Type B pancreatic cell (in vitro differentiated cells): ENCODE data around the gene TLK1. TPM values are rescaled to one million over a fixed set of nuclear protein-coding genes. Genes with fewer than 3 reads are reported as not detected.

Experiments
- DNase-seq: peaks from one replicate; pipeline ENCODE4 v3.0.0; 2021; ENCODE audit warnings: mixed read lengths; ENCODE audit not compliant: unreplicated experiment; ENCODE audit errors: extremely low spot score
- H3K27ac Mint-ChIP-seq: 2 replicates; pipeline ENCODE4 v1.8.0; 2021; ENCODE audit warnings: mild to moderate bottlenecking, mixed read lengths
- H3K27me3 Mint-ChIP-seq: 2 replicates; pipeline ENCODE4 v1.8.0; 2021; ENCODE audit warnings: mixed read lengths
- H3K36me3 Mint-ChIP-seq: 2 replicates; pipeline ENCODE4 v1.8.0; 2021; ENCODE audit warnings: mixed read lengths
- H3K4me1 Mint-ChIP-seq: one replicate; pipeline ENCODE4 v1.8.0; 2021; ENCODE audit warnings: mixed read lengths; ENCODE audit not compliant: unreplicated experiment
- H3K4me3 Mint-ChIP-seq: 2 replicates; pipeline ENCODE4 v1.8.0; 2021; ENCODE audit warnings: mild to moderate bottlenecking, mixed read lengths
- H3K9me3 Mint-ChIP-seq: 2 replicates; pipeline ENCODE4 v1.8.0; 2021; ENCODE audit warnings: mixed read lengths
- CTCF ChIP-seq: fragments of 200-600 bp; sonication (generic); conservative IDR thresholded peaks from 2 replicates; pipeline ENCODE4 v1.5.0; 2021; ENCODE audit warnings: antibody characterized with exemption, mild to moderate bottlenecking
- total RNA-seq: library from RNA; stranded (reverse); gene quantifications from 2 replicates; pipeline ENCODE4 v1.2.1, GENCODE V29; 2021; ENCODE audit warnings: low replicate concordance

Gene TLK1
- total RNA-seq, 1 donor from 2014 or later: 54.2 TPM

GRCh38 chr2:171154348-171154747 is 6.3 kb downstream of the TLK1 start:
- H3K9me3 Mint-ChIP-seq: no peaks in the 10 kb centered on the region
- H3K27me3 Mint-ChIP-seq: no peaks in the 10 kb centered on the region
- peaks cover 3% of the 10 kb centered on the region for H3K36me3 Mint-ChIP-seq
- peaks cover 32% of the 10 kb centered on the region for H3K4me1 Mint-ChIP-seq
- TF ChIP-seq CTCF: no peak
- peak overlapping the region; percentile 3 for H3K27ac Mint-ChIP-seq
- no peak for DNase-seq
- no peak overlapping the region for H3K4me3 Mint-ChIP-seq

DNA sequence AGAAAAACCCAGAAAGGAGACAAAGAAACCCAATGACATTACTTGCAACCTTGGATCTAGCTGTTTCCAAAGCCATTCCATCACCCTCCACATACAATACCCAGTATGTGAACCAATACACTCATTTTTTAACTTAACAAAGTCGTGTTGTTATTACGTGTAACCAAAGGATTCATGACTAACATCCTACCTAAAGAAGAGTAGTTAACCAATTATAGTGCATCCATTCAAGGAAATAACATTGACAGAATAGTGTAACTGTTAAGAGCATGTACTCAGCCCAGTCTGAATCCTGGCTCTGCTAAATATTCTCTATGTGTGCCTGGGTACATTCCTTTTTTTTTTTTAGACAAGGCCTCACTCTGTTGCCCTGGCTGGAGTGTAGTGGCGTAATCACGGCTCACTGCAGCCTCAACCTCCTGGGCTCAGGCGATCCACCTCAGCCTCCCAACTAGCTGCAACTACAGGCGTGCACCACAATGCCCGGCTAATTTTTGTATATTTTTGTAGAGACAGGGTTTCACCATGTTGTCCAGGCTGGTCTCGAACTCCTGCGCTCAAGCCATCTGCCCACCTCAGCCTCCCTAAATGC is 9.9 kb downstream of the TLK1 start:
- Mint-ChIP-seq H3K36me3 (peaks cover 10% of the 10 kb centered on the region), H3K9me3 (no peaks in the 10 kb centered on the region), H3K27me3 (no peaks in the 10 kb centered on the region), H3K4me1 (peaks cover 34% of the 10 kb centered on the region), H3K27ac (no peak overlapping the region), H3K4me3 (no peak overlapping the region)
- no peak for DNase-seq
- TF ChIP-seq CTCF: no peak

DNA sequence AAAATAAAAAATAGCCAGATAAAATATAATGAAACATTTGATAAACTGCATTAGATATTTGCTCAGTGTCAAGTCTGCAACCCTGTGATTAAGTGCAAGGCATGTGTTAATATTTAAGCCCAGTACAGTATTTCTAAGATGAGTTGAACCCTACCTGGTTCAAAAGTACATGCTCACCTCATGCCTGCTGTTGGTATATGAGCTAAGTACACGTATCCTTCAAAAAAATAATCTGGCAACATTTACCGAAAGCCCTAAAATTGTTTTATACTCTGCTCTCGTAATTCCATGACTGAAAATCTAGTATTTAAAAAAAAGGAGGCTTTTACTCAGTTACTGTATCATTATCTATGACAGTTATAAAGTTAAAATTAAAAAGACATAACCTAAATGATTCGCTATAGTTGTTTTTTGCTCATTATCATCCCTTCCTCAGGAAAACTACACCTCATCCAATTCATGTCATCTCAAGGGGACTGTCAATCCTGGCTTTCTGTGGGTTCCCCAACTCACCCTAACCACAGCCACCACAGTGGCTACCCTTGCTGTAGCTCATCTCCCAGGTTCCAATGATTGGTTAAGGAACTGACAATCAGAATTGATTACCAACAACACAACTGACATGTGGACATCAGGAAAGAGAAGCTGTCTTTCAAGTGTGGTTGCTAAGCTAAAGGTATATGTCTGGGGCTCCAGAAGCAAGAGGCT is 10.6 kb downstream of the TLK1 start:
- no peak for DNase-seq
- H3K27ac Mint-ChIP-seq: no peak overlapping the region
- no peaks in the 10 kb centered on the region for H3K27me3 Mint-ChIP-seq

DNA sequence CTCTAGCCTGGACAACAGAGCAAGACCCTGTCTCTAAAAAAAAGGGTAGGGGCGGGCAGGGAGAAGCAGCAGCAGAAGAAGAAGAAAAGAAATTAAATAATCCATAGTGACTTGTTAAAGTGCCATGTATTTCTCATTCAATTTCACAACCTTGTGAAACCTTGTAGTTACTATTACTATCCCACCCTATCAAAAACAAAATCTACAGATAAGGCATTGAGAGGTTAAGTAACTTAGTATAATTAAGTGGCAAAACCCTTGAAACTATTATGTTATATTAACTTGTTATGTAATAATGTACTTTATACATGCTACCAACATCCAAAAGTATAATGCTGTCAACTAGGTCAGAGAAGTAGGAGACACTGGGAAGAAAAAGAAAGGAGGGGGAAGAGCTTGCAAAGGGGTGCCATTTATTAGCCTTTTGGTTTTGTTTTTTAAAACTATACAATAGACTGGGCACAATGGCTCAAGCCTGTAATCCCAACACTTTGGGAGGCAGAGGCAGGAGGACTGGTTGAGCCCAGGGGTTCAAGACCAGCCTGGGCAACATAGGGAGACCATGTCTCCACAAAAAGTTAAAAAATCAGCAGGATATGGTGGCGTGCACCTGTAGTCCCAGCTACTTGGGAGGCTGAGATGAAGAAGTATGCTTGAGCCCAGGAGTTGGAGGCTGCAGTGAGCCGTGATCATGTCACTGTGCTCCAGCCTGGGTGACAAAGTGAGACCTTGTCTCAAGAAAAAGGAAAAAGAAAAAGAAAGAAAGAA is 11.3 kb downstream of the TLK1 start:
- no peak overlapping the region for H3K27ac Mint-ChIP-seq
- H3K4me1 Mint-ChIP-seq: peaks cover 30% of the 10 kb centered on the region
- no peaks in the 10 kb centered on the region for H3K27me3 Mint-ChIP-seq
- H3K4me3 Mint-ChIP-seq: no peak overlapping the region
- no peak for TF ChIP-seq CTCF
- peaks cover 10% of the 10 kb centered on the region for H3K36me3 Mint-ChIP-seq
- no peak for DNase-seq
- no peaks in the 10 kb centered on the region for H3K9me3 Mint-ChIP-seq

More for the DNA sequence above, 10.6 kb downstream of the TLK1 start:
- H3K9me3 Mint-ChIP-seq: no peaks in the 10 kb centered on the region
- no peak for TF ChIP-seq CTCF
- H3K4me3 Mint-ChIP-seq: no peak overlapping the region
- peaks cover 10% of the 10 kb centered on the region for H3K36me3 Mint-ChIP-seq
- H3K4me1 Mint-ChIP-seq: peaks cover 34% of the 10 kb centered on the region

GRCh38 chr2:171147081-171147480 is 13.6 kb downstream of the TLK1 start:
- Mint-ChIP-seq H3K27ac (peak overlapping the region; percentile 74), H3K36me3 (peaks cover 10% of the 10 kb centered on the region), H3K9me3 (no peaks in the 10 kb centered on the region), H3K27me3 (no peaks in the 10 kb centered on the region), H3K4me1 (peaks cover 26% of the 10 kb centered on the region), H3K4me3 (no peak overlapping the region)
- no peak for TF ChIP-seq CTCF
- DNase-seq: no peak
